ENCODE results near the gene PTCH1. TPM values are rescaled to one million over a fixed set of nuclear protein-coding genes. Genes with fewer than 3 reads are reported as not detected.

Gene PTCH1
- polyA plus RNA-seq, 2 of the 4 experiments (the other 2 are of a cell fraction) = 1.9 to 4.8 TPM

DNA sequence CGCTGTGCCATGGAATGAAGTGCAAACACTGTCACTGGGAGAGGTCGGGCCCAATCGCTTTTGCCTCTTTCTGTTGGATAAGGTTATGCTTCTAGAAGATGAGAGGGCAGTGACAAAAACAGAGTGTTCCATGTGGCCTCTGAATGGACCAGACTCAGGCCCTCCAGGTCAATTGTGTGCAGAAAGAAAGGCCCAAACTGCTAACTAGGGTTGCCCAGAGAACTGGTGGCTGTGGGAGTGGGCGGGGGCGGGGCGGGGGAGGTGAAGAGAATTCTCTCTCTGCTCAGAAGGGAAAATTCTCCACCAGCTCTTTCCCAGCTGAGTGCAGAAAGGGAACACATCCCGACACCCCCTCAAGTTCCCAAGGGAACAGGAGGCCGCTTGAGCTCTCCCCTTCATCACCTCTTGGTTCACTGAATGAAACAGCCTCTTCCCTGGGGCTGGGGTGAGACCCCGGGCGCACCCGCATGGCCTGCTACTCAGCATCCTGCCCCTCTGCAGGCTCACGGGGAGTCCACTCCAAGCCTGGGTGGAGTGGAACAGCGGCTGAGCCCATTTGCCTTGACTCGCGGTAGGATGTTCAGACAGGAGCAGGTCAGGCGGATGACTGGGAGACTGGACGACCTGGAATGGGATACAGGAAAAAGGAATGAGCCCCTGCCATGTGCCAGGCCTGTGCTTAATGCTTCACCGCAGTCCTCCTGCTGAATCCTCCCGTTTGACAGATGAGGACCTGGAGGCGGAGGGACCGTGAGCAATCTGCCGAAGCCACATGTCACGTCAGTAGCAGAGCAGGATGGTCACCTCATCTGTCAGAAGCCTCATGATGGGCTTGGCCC is 105.5 kb downstream of the PTCH1 start:
- FAIRE-seq (no peak), ATAC-seq (no peak), DNase-seq (ENCODE audit: low read depth in 1 of 2, low spot score in 1 of 2) (no peak)
- no peaks in the 10 kb centered on the region for H3K9me3 ChIP-seq
- 93% methylated on average over 17 of the region's 23 CpGs for WGBS (ENCODE audit: missing lambda C conversion rate)
- H3K4me3 ChIP-seq = no peak overlapping the region
- CTCF ChIA-PET = interaction anchor here (1.3 to 1.6 kb wide), 2 partner anchors 10 to 31 kb away, joined by 3 read pairs; no protein-coding TSS in a partner anchor
- H3K27ac ChIP-seq = peak overlapping the region in 1 of 2 experiments; percentile 68; a peak in 2 of 6 replicates
- POLR2A ChIA-PET = no interaction called here
- no peak for TF ChIP-seq ZNF302 (CRISPR knock-in tag; IDR thresholded peaks at IDR 0.05)
- TF ChIP-seq, protein P1, sequence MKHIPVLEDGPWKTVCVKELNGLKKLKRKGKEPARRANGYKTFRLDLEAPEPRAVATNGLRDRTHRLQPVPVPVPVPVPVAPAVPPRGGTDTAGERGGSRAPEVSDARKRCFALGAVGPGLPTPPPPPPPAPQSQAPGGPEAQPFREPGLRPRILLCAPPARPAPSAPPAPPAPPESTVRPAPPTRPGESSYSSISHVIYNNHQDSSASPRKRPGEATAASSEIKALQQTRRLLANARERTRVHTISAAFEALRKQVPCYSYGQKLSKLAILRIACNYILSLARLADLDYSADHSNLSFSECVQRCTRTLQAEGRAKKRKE (CRISPR knock-in tag; IDR thresholded peaks at IDR 0.05; ENCODE audit: low read depth) = no peak
- no peak for TF ChIP-seq TFCP2L1 (CRISPR knock-in tag; IDR thresholded peaks at IDR 0.05)
- TF ChIP-seq, protein P2, sequence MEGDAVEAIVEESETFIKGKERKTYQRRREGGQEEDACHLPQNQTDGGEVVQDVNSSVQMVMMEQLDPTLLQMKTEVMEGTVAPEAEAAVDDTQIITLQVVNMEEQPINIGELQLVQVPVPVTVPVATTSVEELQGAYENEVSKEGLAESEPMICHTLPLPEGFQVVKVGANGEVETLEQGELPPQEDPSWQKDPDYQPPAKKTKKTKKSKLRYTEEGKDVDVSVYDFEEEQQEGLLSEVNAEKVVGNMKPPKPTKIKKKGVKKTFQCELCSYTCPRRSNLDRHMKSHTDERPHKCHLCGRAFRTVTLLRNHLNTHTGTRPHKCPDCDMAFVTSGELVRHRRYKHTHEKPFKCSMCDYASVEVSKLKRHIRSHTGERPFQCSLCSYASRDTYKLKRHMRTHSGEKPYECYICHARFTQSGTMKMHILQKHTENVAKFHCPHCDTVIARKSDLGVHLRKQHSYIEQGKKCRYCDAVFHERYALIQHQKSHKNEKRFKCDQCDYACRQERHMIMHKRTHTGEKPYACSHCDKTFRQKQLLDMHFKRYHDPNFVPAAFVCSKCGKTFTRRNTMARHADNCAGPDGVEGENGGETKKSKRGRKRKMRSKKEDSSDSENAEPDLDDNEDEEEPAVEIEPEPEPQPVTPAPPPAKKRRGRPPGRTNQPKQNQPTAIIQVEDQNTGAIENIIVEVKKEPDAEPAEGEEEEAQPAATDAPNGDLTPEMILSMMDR (IDR thresholded peaks at IDR 0.05) = no peak
- TF ChIP-seq JUNB (IDR thresholded peaks at IDR 0.05) = no peak
- no peak for TF ChIP-seq HDAC2 (IDR thresholded peaks at IDR 0.05)
- no peak for TF ChIP-seq ZFP36 (IDR thresholded peaks at IDR 0.05; ENCODE audit: borderline replicate concordance, partially characterized antibody)
- TF ChIP-seq, protein P3, sequence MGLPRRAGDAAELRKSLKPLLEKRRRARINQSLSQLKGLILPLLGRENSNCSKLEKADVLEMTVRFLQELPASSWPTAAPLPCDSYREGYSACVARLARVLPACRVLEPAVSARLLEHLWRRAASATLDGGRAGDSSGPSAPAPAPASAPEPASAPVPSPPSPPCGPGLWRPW (IDR thresholded peaks at IDR 0.05) = no peak
- TF ChIP-seq RFX5 (IDR thresholded peaks at IDR 0.05) = no peak
- TF ChIP-seq MAFK (IDR thresholded peaks at IDR 0.05; ENCODE audit: partially characterized antibody) = no peak
- TF ChIP-seq, protein P4, sequence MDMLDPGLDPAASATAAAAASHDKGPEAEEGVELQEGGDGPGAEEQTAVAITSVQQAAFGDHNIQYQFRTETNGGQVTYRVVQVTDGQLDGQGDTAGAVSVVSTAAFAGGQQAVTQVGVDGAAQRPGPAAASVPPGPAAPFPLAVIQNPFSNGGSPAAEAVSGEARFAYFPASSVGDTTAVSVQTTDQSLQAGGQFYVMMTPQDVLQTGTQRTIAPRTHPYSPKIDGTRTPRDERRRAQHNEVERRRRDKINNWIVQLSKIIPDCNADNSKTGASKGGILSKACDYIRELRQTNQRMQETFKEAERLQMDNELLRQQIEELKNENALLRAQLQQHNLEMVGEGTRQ (IDR thresholded peaks at IDR 0.05) = no peak
- no peak for TF ChIP-seq RAD21 (conservative IDR thresholded peaks at IDR 0.05 in 1 of 2, IDR thresholded peaks at IDR 0.05 in 1 of 2)
- no peak for TF ChIP-seq TP53 (CRISPR knock-in tag; IDR thresholded peaks at IDR 0.05)
- TF ChIP-seq EHF (CRISPR knock-in tag; IDR thresholded peaks at IDR 0.05) = no peak
- TF ChIP-seq NPAS2 (CRISPR knock-in tag; IDR thresholded peaks at IDR 0.05; ENCODE audit: borderline replicate concordance) = no peak
- TF ChIP-seq CBX8 (IDR thresholded peaks at IDR 0.05) = no peak
- no peak for TF ChIP-seq MAZ (IDR thresholded peaks at IDR 0.05; ENCODE audit: borderline replicate concordance, low read depth, low read length)
- H3K4me2 ChIP-seq = no peak overlapping the region
- peaks cover 45% of the 10 kb centered on the region for H3K4me1 ChIP-seq

DNA sequence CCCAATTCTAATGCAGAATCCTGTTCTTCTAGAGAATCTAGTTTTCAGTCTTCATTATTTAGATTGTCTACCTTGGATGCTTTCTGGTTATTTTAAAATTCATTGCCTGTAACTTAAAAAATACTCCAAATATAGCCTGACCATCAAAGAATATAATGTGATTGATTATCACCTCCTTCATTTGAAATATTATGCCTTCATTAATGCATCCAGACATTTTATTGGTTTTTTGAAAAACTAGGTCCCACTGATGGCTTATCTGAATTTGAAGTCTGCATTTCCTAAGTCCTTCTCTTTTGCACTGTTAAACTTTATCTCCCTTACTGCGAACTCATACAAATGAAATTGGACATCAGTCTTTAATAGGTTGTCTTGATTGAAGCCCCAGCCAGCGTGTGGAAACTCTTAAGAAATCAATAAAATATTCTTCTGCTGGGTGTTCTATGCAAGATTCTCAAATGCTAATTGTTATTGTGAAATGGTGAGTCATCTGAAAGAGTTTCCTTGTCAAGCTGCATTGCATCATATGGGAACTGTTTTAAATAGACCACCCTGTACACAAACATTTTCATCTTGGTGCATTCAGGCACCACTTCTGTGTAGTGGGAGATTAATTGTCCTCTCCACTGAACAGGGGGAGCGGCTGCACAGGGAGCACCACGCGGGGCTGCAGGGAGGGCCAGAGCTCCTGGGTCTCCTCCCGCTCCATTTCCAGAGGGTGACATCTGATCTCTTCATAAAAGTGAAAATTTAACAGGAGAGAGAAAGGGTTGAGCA is 106.9 kb downstream of the PTCH1 start:
- CTCF ChIA-PET = interaction anchor here (0.5 to 1.6 kb wide), 2 partner anchors 8 to 476 kb away, joined by 3 read pairs; no protein-coding TSS in a partner anchor
- H3K4me1 ChIP-seq = peaks cover 39% of the 10 kb centered on the region
- no peak for TF ChIP-seq RAD21 (conservative IDR thresholded peaks at IDR 0.05 in 1 of 2, IDR thresholded peaks at IDR 0.05 in 1 of 2)
- no peak for TF ChIP-seq ZSCAN20 (CRISPR knock-in tag; IDR thresholded peaks at IDR 0.05)
- 0 out of 2 replicates have a peak, but pooled peaks have one; percentile 43 for TF ChIP-seq JUNB (IDR thresholded peaks at IDR 0.05)
- TF ChIP-seq SMC3 (IDR thresholded peaks at IDR 0.05) = no peak
- TF ChIP-seq, protein P4 (IDR thresholded peaks at IDR 0.05) = no peak
- 0 out of 2 replicates have a peak, but pooled peaks have one; percentile 35 for TF ChIP-seq FOSL2 (IDR thresholded peaks at IDR 0.05)
- TF ChIP-seq FOSL2 (CRISPR knock-in tag; IDR thresholded peaks at IDR 0.05) = peak; percentile 83
- peak; percentile 83 to 91; a peak in 3 of 4 replicates for TF ChIP-seq CEBPB (IDR thresholded peaks at IDR 0.05)
- no peak for TF ChIP-seq RNF2 (IDR thresholded peaks at IDR 0.05; ENCODE audit: borderline replicate concordance, low read depth)
- TF ChIP-seq EHF (CRISPR knock-in tag; IDR thresholded peaks at IDR 0.05) = no peak
- TF ChIP-seq, protein P5, sequence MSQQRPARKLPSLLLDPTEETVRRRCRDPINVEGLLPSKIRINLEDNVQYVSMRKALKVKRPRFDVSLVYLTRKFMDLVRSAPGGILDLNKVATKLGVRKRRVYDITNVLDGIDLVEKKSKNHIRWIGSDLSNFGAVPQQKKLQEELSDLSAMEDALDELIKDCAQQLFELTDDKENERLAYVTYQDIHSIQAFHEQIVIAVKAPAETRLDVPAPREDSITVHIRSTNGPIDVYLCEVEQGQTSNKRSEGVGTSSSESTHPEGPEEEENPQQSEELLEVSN (IDR thresholded peaks at IDR 0.05; ENCODE audit: borderline replicate concordance, low read depth) = no peak
- TF ChIP-seq, protein P3 (IDR thresholded peaks at IDR 0.05) = no peak
- no peak for TF ChIP-seq FOSB (CRISPR knock-in tag; IDR thresholded peaks at IDR 0.05)
- TF ChIP-seq JUN (IDR thresholded peaks at IDR 0.05) = 0 out of 5 replicates have a peak, but pooled peaks of 1 of the 2 experiments have one; percentile 24
- ATAC-seq (no peak), DNase-seq (ENCODE audit: low read depth in 1 of 2, low spot score in 1 of 2) (peak in 1 of 2 experiments; percentile 21), FAIRE-seq (no peak)
- H3K27ac ChIP-seq = peak overlapping the region; percentile 40 to 68; a peak in 5 of 6 replicates
- POLR2A ChIA-PET = no interaction called here
- peak overlapping the region; percentile 51 for H3K4me2 ChIP-seq
- no peak overlapping the region for H3K4me3 ChIP-seq
- no peaks in the 10 kb centered on the region for H3K9me3 ChIP-seq
- WGBS (ENCODE audit: missing lambda C conversion rate) = 82% methylated on average over 6 of the region's 6 CpGs
